IMR-90 (cell line): ENCODE measurements around the gene CSTB.

Source experiments
- CTCF ChIP-seq: conservative IDR thresholded peaks from 2 replicates; pipeline ENCODE4 v1.5.1; 2012; ENCODE audit warnings: mild to moderate bottlenecking, low read depth, low read length, improper control_type of control experiment
- NFE2L2 ChIP-seq: fragments of 150-350 bp; IDR thresholded peaks from 2 replicates; pipeline ENCODE4 v1.6.1; 2016; ENCODE audit warnings: low read depth, mild to moderate bottlenecking, low read length
- POLR2A ChIP-seq: IDR thresholded peaks from 2 replicates; pipeline ENCODE4 v1.6.1; 2012; ENCODE audit warnings: mild to moderate bottlenecking, low read depth, low read length
- RAD21 ChIP-seq: IDR thresholded peaks from 2 replicates; pipeline ENCODE4 v1.6.1; 2012; ENCODE audit warnings: low read length, improper control_type of control experiment
- RFX5 ChIP-seq: IDR thresholded peaks from 2 replicates; pipeline ENCODE4 v1.8.0; 2012; ENCODE audit warnings: low read depth, mild to moderate bottlenecking, low read length, moderate library complexity
- SMC3 ChIP-seq: fragments of 150-350 bp; IDR thresholded peaks from 2 replicates; pipeline ENCODE4 v1.6.1; 2016; ENCODE audit warnings: low read depth, mild to moderate bottlenecking, antibody characterized with exemption, low read length, moderate library complexity

- no peak for TF ChIP-seq NFE2L2
- TF ChIP-seq RAD21: no peak
- TF ChIP-seq CTCF: no peak
- TF ChIP-seq SMC3: no peak
- TF ChIP-seq RFX5: no peak
- no peak for TF ChIP-seq POLR2A
These were observed 39.9 kb upstream of the CSTB start for GRCh38 chr21:43815991-43816390.
